Nephron (organoid): ENCODE measurements around the gene ZKSCAN4.

Experiments used
- H3K27ac Mint-ChIP-seq, 3 experiments: 2 replicates each; pipeline ENCODE4 v1.8.0; 2020; ENCODE audit warnings: mixed read lengths in 3 of 3, mild to moderate bottlenecking in 2 of 3, moderate library complexity in 1 of 3
- H3K27me3 Mint-ChIP-seq: 2 replicates; pipeline ENCODE4 v1.8.0; 2021; ENCODE audit warnings: low read depth, mild to moderate bottlenecking, moderate library complexity, mixed read lengths
- H3K36me3 Mint-ChIP-seq: 2 replicates; pipeline ENCODE4 v1.8.0; 2020; ENCODE audit warnings: low read depth, mixed read lengths
- H3K4me1 Mint-ChIP-seq: 2 replicates; pipeline ENCODE4 v1.8.0; 2020; ENCODE audit warnings: mixed read lengths
- H3K4me3 Mint-ChIP-seq, 3 experiments: 2 replicates each; pipeline ENCODE4 v1.8.0; 2020; ENCODE audit warnings: mild to moderate bottlenecking in 3 of 3, mixed read lengths in 3 of 3, moderate library complexity in 2 of 3
- H3K9me3 Mint-ChIP-seq: 2 replicates; pipeline ENCODE4 v1.8.0; 2020; ENCODE audit warnings: mixed read lengths
- TF ChIP-seq, protein P1 (sequence below), 3 experiments: fragments of 200-600 bp; sonication (generic); IDR thresholded peaks; one replicate each; pipeline ENCODE4 v1.5.0; 2021; ENCODE audit warnings: antibody characterized with exemption in 3 of 3; ENCODE audit not compliant: unreplicated experiment in 3 of 3

The ZKSCAN4 gene

DNA sequence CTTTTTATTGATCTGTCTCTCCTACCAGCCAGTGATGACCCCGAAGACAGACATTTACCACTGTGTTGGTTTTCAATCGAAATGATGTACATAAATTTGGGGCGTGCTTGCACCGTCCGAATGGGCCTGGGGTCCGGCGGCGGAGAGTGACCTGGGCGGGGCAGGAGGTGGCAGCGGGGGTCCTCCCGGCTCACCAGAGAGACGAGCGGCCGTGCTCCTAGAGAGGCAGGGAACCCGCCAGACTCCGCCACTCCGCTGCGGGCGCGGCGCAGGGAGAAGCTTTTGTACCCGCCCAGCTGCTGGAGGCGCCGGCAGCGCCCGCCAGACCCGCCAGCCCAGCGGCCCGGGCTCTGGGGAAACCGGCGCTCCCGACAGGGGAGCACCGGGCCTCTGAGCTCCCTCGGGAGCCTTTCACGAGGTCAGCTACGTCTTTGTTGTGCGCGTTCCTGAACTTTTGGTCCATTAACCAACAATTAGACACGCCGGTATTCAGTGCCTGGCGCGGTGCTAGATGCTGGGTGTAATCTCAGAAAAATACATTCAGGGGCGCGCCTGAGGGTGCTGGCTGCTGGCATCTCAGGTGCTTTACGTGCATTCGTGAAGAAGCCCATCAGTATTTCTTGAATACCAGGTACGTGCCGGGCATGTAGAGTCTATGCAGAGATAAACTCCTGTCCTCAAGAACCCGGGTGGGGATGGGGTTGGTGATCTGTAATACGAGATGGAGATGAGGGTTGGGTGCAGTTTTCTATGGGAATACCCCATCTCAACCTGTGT lies 29.4 kb upstream of the ZKSCAN4 start, which contains the start of gene PGBD1:
TSS of gene PGBD1 (plus strand) at position 285 of the 777 bp plus-strand sequence. CDS start 2,242 bp downstream, outside the sequence.
- Mint-ChIP-seq H3K27me3 (peaks cover 3% of the 10 kb centered on the region), H3K4me1 (peaks cover 13% of the 10 kb centered on the region), H3K36me3 (peaks cover 39% of the 10 kb centered on the region), H3K27ac (peak within 1 kb of the TSS; percentile 47 to 66 (median 49)), H3K4me3 (peak within 1 kb of the TSS; percentile 91 to 95 (median 92)), H3K9me3 (no peaks in the 10 kb centered on the region)
- TF ChIP-seq, protein P1, sequence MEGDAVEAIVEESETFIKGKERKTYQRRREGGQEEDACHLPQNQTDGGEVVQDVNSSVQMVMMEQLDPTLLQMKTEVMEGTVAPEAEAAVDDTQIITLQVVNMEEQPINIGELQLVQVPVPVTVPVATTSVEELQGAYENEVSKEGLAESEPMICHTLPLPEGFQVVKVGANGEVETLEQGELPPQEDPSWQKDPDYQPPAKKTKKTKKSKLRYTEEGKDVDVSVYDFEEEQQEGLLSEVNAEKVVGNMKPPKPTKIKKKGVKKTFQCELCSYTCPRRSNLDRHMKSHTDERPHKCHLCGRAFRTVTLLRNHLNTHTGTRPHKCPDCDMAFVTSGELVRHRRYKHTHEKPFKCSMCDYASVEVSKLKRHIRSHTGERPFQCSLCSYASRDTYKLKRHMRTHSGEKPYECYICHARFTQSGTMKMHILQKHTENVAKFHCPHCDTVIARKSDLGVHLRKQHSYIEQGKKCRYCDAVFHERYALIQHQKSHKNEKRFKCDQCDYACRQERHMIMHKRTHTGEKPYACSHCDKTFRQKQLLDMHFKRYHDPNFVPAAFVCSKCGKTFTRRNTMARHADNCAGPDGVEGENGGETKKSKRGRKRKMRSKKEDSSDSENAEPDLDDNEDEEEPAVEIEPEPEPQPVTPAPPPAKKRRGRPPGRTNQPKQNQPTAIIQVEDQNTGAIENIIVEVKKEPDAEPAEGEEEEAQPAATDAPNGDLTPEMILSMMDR (IDR thresholded peaks at IDR 0.05; ENCODE audit: unreplicated experiment in 3 of 3): no peak

DNA sequence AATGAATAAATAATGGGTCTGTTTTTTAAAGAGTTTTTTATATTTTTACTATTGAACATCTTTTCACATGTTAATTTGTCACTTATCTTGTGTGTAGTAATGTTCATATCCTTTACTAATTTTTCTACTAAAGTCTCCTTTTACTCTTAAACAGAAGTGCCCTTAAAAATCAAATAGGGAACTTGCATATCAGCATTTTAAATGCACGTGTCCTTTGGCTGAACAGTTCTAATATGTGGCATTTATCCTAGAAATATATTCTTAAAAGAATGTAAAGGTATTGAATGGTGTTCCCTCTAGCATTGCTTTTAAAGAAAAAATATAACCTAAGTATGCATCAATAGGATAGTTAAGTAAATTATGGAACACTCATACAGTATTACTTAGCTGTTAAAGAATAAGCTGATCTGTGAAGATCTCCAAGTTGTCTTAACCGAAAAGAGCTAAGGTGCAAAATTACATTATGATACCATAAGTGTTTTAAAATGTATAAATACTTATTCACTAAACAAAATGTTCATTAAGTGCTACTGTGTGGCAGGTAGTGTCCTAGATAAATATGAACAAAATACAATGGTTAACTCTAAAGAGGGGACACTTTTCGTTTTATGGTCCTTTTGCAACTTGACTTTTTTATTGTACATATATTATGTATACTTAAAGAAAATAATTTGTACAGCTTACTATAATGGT lies 28.7 kb upstream of the ZKSCAN4 start:
- Mint-ChIP-seq H3K36me3 (peaks cover 41% of the 10 kb centered on the region), H3K9me3 (no peaks in the 10 kb centered on the region), H3K4me1 (peaks cover 13% of the 10 kb centered on the region), H3K27me3 (peaks cover 3% of the 10 kb centered on the region), H3K4me3 (peak overlapping the region; percentile 91 to 95 (median 92)), H3K27ac (peak overlapping the region; percentile 37 to 66 (median 47))
- TF ChIP-seq, protein P1 (IDR thresholded peaks at IDR 0.05; ENCODE audit: unreplicated experiment in 3 of 3): no peak

DNA sequence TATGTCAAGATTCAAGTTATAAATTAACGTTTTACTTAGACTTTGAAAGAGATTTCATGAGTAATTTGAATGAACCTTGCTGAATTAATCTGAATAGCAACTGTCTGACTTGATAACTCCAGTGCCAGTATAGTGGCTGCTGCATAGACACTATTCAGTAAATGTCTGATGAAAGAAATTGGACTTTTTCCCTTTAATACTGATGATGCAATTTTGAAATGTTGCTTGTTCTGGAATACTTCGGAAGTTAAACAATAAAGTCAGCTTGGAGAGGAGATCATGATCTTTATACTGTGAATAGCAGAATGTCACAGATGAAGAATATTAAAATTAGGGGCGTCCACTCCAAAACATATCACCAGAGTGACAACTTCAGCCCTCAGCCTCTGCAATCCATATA lies 25.7 kb upstream of the ZKSCAN4 start:
- no peak overlapping the region for H3K4me3 Mint-ChIP-seq
- H3K27me3 Mint-ChIP-seq: peaks cover 3% of the 10 kb centered on the region
- no peaks in the 10 kb centered on the region for H3K9me3 Mint-ChIP-seq
- H3K36me3 Mint-ChIP-seq: peaks cover 39% of the 10 kb centered on the region
- peaks cover 11% of the 10 kb centered on the region for H3K4me1 Mint-ChIP-seq
- TF ChIP-seq, protein P1 (IDR thresholded peaks at IDR 0.05; ENCODE audit: unreplicated experiment in 3 of 3): no peak
- H3K27ac Mint-ChIP-seq: no peak overlapping the region

DNA sequence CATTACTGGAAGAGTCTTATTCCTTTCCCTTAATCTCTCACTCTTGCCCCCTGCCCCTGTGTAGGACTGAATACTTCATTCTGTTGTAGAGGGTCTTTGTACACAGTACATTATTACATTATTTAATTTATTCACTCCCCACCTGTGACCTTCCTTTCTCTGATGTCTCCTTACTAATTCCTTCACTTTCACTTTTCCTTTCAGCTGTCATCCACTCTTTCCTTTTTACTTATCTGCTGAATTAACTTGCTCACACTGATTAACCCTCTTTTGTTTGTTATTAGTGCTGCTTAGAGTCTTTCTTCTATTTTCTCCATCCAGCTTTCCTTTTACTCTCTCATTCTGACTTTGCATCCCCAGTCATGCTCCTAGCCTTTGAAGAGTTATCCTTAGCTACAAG lies 22.8 kb upstream of the ZKSCAN4 start:
- Mint-ChIP-seq H3K4me1 (peaks cover 10% of the 10 kb centered on the region), H3K27me3 (no peaks in the 10 kb centered on the region), H3K4me3 (no peak overlapping the region), H3K9me3 (no peaks in the 10 kb centered on the region), H3K36me3 (peaks cover 52% of the 10 kb centered on the region), H3K27ac (no peak overlapping the region)
- TF ChIP-seq, protein P1 (IDR thresholded peaks at IDR 0.05; ENCODE audit: unreplicated experiment in 3 of 3): no peak

DNA sequence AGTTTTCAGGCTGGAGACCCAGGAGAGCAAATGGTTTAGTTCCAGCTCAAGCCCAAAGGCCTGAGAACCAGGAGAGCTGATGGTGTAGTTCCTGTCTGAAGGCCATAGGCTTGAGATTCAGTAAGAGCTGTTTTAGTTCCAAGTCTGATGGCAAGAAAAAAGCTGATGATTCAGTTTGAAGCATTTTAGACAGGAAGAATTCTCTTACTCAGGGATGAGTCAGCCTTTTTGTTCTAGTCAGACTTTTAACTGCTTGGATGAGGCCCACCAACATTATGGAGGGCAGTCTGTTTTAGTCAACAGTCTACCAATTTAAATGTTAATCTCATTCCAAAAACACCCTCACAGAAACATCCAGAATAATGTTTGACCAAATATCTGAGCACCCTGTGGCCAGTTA lies 17.4 kb upstream of the ZKSCAN4 start:
- no peak overlapping the region for H3K27ac Mint-ChIP-seq
- H3K27me3 Mint-ChIP-seq: no peaks in the 10 kb centered on the region
- peaks cover 30% of the 10 kb centered on the region for H3K36me3 Mint-ChIP-seq
- TF ChIP-seq, protein P1 (IDR thresholded peaks at IDR 0.05; ENCODE audit: unreplicated experiment in 3 of 3): no peak
- H3K9me3 Mint-ChIP-seq: no peaks in the 10 kb centered on the region
- peaks cover 10% of the 10 kb centered on the region for H3K4me1 Mint-ChIP-seq
- peak overlapping the region in 1 of 3 experiments; percentile 31 for H3K4me3 Mint-ChIP-seq
